Left colon (tissue), 2 donors: ENCODE measurements around the gene ADAM22. TPM values are rescaled to one million over a fixed set of nuclear protein-coding genes. Genes with fewer than 3 reads are reported as not detected.
"Not testable (repeated sequence)": the region's sequence is repeated elsewhere in the genome, so short reads cannot be mapped to it uniquely, and the experiment has no call there.

Experiments
- ATAC-seq: fragments of 200-7000 bp; cut with Tn5 transposase; one replicate; pipeline ENCODE4 v1.9.1; 2020; ENCODE audit warnings: mild to moderate bottlenecking, moderate library complexity
- DNase-seq, 2 donors: peaks; one replicate each; pipeline ENCODE4 v3.0.0-alpha.2; 2020
- intact Hi-C, 2 donors: fragments of 100-400 bp; cut with DNase I in 1 of 2; cut with micrococcal nuclease in 1 of 2; formaldehyde crosslinking; loops; one replicate each; pipeline versions ENCODE4 v1.11.2 to v1.14.0; 2022; cut with DNase I, micrococcal nuclease
- long read RNA-seq: library from polyadenylated mRNA; unstranded; transcript quantifications from one replicate; pipeline ENCODE4 v2.0.0, GENCODE V29; 2021
- total RNA-seq, 2 donors: library from RNA; stranded (reverse); fragmentation: NEBNext Ultra II Directional; extraction: Animal tissue kit (Norgen Biotek cat#: 25700); gene quantifications; one replicate each; pipeline ENCODE4 v1.2.1, GENCODE V29; 2021
- donor health status: DM: no; HTN: no; CAD: no.
- donor health status: DM: yes; HTN: yes; CAD: no.

The ADAM22 gene, protein sequence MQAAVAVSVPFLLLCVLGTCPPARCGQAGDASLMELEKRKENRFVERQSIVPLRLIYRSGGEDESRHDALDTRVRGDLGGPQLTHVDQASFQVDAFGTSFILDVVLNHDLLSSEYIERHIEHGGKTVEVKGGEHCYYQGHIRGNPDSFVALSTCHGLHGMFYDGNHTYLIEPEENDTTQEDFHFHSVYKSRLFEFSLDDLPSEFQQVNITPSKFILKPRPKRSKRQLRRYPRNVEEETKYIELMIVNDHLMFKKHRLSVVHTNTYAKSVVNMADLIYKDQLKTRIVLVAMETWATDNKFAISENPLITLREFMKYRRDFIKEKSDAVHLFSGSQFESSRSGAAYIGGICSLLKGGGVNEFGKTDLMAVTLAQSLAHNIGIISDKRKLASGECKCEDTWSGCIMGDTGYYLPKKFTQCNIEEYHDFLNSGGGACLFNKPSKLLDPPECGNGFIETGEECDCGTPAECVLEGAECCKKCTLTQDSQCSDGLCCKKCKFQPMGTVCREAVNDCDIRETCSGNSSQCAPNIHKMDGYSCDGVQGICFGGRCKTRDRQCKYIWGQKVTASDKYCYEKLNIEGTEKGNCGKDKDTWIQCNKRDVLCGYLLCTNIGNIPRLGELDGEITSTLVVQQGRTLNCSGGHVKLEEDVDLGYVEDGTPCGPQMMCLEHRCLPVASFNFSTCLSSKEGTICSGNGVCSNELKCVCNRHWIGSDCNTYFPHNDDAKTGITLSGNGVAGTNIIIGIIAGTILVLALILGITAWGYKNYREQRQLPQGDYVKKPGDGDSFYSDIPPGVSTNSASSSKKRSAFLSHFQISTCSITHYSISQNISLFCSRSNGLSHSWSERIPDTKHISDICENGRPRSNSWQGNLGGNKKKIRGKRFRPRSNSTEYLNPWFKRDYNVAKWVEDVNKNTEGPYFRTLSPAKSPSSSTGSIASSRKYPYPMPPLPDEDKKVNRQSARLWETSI
- 1 to 10 TPM; 3.1 to 4.3 TPM for total RNA-seq
- long read RNA-seq = 0 reads

- ATAC-seq (peak; percentile 98), DNase-seq (peak; percentile 88 to 89)
- intact Hi-C loops = no loop called here
These were observed at the start of gene ADAM22 for GRCh38 chr7:87933953-87934698. Gene ADAM22 (plus strand): TSS chr7:87934251. CDS start chr7:87934466, 215 bp downstream.

GRCh38 chr7:87885018-87885417 lies 49.0 kb upstream of the ADAM22 start:
- ATAC-seq (no peak), DNase-seq (no peak)
- intact Hi-C loops = loop anchor here in 1 of 2 donors (10.0 kb wide), 1 partner anchor 380 kb away; no protein-coding TSS in a partner anchor

- intact Hi-C loops = loop anchor here in 1 of 2 donors (10.0 kb wide), 1 partner anchor 382 kb away; no protein-coding TSS in a partner anchor
- ATAC-seq (peak; percentile 34), DNase-seq (no peak)
These were observed 47.2 kb upstream of the ADAM22 start for GRCh38 chr7:87886875-87887274.

DNA sequence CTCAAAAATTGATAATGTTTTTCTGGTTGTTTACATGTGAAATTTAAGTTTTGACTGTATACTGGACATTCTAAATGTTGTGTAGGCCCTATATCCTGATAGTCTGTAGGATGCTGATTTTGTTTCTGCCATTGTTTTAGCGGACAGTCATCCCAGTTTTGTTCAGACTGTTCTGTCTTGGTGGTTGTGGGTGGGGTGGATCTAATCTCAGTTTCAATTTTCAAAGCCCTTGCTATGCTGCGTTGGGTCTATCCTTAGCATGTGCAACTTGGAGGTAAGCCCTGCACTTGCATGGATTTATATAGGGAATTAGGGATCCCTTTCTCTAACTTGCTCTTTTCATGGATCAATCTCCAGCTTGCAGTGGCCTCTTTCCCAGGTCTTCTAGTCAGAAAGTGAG lies 38.7 kb upstream of the ADAM22 start:
- DNase-seq (no peak), ATAC-seq (no peak)
- intact Hi-C loops = no loop called here

DNA sequence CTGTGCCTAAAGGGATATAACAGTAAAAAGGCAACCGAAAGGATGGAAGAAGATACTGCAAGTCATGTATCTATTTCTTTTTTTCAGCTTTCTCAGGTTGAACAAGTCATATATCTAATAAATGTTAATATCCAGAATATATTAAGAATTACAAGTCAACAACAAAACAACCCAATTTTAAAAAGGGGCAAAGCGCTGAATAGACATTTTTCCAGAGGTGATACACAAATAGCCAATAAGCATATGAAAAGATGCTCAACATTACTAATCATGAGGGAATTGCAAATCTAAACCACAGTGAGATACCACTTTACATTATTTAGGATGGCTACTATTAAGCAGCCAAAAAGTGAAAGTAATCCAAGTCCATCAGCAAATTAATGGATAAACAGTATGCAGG lies 34.8 kb upstream of the ADAM22 start:
- intact Hi-C loops = no loop called here

DNA sequence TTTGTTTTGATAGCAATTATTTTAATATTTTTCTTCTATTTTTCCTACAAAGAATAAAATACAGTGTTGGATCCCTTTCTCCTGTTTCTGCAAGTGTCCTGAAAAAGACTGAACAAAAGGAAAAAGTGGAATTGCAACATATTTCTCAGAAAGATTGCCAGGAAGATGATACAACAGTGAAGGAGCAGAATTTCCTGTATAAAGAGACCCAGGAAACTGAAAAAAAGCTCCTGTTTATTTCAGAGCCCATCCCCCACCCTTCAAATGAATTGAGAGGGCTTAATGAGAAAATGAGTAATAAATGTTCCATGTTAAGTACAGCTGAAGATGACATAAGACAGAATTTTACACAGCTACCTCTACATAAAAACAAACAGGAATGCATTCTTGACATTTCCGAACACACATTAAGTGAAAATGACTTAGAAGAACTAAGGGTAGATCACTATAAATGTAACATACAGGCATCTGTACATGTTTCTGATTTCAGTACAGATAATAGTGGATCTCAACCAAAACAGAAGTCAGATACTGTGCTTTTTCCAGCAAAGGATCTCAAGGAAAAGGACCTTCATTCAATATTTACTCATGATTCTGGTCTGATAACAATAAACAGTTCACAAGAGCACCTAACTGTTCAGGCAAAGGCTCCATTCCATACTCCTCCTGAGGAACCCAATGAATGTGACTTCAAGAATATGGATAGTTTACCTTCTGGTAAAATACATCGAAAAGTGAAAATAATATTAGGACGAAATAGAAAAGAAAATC lies 26.7 kb upstream of the ADAM22 start:
- DNase-seq, ATAC-seq, intact Hi-C loops: not testable (repeated sequence)

More for the DNA sequence above, 34.8 kb upstream of the ADAM22 start:
- ATAC-seq = no peak
- DNase-seq = no peak

DNA sequence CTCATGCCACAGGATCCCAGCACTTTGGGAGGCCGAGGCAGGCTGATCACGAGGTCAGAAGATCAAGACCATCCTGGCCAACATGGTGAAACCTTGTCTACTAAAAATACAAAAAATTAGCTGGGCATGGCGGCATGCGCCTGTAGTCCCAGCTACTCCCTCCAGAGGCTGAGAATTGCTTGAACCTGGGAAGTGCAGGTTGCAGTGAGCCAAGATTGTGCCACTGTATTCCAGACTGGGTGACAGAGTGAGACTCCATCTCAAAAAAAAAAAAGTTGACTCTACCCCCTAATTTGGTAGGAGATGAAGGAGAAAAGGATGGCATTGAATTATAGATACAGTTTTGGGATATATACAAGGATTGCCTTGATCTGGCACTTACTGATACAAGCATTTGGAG lies 25.2 kb upstream of the ADAM22 start:
- ATAC-seq, intact Hi-C loops, DNase-seq: not testable (repeated sequence)

DNA sequence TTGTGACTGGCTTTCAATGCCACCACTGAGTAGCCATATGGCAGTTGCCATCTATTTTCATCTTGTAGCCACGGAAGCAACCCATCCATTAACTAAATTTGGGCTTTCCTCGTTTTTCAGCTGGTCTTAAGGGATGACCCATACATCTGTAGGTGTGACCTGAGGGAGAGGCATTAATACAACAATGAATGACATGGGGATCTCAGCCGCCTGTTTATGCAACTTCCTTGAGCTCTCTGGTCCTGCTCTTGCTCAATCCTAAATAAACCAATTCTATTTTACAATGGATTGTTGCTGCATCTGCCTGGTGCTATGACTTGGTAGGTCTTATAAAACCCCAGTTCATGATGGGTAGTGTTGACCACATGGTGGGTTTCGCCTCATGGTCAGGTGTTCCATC lies 21.9 kb upstream of the ADAM22 start:
- ATAC-seq (no peak), DNase-seq (no peak)
- intact Hi-C loops = no loop called here

DNA sequence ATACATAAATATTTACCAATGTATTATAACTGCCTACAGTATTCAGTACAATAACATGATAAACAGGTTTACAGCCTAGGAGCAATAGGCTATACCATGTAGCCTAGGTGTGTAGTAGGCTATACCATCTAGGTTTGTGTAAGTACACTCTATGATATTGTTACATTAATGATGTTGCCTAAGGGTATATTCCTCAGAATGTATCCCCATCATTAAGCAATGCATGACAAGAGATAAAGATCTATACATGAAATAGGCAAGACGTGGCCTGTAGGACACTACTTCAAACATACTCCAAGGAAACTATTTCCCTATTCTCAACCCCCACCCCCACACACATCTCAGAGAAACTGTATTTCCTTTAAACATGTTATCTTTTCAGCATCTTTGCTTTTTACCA lies 15.3 kb upstream of the ADAM22 start:
- no peak for ATAC-seq
- intact Hi-C loops = no loop called here
- no peak for DNase-seq

- DNase-seq (no peak), ATAC-seq (no peak)
- intact Hi-C loops = no loop called here
These were observed 14.2 kb upstream of the ADAM22 start for GRCh38 chr7:87919875-87920274.

GRCh38 chr7:87920578-87920977 lies 13.5 kb upstream of the ADAM22 start:
- ATAC-seq = no peak
- DNase-seq = no peak
- intact Hi-C loops = no loop called here

DNA sequence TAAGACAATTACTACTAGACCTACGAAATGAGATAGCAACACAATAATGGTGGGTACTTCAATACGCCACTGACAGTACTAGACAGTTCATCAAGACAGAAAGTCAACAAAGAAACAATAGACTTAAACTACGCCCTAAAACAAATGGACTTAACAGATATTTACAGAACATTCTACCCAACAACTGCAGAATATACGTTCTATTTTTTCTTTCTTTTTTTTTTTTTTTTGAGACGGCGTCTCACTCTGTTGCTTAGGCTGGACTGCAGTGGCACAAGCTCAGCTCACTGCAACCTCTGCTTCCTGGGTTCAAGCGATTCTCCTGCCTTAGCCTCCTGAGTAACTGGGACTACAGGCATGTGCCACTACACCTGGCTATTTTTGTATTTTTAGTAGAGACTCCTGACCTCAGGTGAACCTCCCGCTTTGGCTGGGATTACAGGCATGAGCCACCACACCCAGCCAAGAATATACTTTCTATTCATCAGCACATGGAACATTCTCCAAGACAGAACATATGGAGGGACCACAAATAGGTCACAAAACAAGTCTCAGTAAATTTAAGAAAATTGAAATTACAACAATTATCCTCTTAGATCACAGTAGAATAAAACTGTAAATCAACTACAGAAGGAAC lies 11.2 kb upstream of the ADAM22 start:
- DNase-seq, ATAC-seq, intact Hi-C loops: not testable (repeated sequence)

DNA sequence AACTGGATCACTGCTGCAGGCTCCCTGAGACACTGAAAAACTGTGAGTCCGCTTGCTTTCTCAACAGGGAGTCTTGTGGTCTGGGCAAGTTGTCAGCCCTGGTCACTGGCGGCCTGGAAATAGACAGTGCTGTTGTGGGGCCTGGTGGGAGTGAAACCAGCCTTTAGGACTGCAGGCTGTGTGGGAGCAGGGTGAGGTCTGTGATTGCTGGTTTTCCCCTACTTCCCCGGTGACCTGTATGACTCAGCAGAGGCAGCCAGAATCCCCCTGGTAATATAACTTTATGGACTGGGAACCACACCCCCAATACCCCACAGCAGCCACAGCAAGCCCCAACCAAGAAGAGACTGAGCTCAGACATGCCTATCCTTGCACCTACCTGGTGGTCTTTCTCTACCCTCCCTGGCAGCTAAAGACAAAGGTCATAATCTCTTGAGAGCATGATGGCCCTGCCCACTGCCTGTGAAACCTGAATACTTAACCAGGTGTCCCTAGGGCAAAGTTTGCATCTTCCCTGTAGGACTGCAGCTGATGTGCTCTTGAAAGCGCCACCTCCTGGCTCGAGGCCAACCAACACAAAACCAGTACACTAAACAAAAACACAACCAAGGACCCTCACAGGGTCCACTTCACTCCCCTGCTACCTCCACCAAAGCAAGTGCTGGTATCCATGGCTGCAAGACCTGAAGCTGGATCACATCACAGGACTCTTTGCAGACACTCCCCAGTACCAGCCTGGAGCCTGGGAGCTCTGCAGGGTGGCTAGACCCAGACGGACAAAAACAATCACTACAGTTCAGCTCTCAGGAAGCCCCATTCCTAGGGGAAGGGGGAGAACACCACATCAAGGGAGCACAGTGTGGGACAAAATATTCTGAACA lies 7.2 kb upstream of the ADAM22 start:
- peak; percentile 39 to 55 for DNase-seq
- intact Hi-C loops = no loop called here
- peak; percentile 88 for ATAC-seq

DNA sequence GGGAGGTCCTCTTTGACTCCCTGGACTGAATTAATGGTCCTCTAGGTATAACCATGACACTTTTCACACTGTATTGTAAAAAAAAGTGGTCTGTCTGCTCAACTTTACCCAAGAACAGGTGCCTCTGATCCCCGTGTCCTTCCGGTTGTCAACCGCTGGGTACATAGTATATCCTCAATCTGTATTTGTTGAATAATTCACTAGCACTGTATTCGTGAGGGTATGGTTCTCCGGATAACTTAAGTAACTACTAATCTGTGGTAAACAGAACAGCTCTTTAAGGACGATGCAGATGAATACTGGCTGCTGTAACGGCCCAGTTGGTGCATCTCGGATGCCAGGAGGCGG lies 472 bp upstream of the ADAM22 start:
- intact Hi-C loops = no loop called here
- no peak for ATAC-seq
- no peak for DNase-seq

- DNase-seq = peak in 1 of 2 donors; percentile 31
- ATAC-seq = peak; percentile 30
- intact Hi-C loops = no loop called here
These were observed 790 bp downstream of the ADAM22 start for GRCh38 chr7:87934699-87935383.

- no peak for DNase-seq
- intact Hi-C loops = no loop called here
- no peak for ATAC-seq
These were observed 1.3 kb downstream of the ADAM22 start for GRCh38 chr7:87935384-87935706.
